Upper lobe of left lung (tissue), 6 donors: Measurements from ENCODE around the gene UNC79. TPM values are rescaled to one million over a fixed set of nuclear protein-coding genes. Genes with fewer than 3 reads are reported as not detected.
"Not testable (repeated sequence)": the region's sequence is repeated elsewhere in the genome, so short reads cannot be mapped to it uniquely, and the experiment has no call there.

Source experiments
- ATAC-seq, 2 donors: fragments of 200-7000 bp; cut with Tn5 transposase; one replicate each; pipeline ENCODE4 v1.9.1; 2022; ENCODE audit warnings: mild to moderate bottlenecking in 2 of 2, moderate library complexity in 2 of 2; ENCODE audit not compliant: low FRiP score in 2 of 2
- DNase-seq, 2 donors: peaks; one replicate each; pipeline ENCODE4 v3.0.0-alpha.2; 2019 to 2020
- H3K27ac ChIP-seq, 4 donors: fragments of 200-600 bp; sonication (generic); one replicate each; pipeline ENCODE4 v1.5.1; 2016 to 2019
- H3K27me3 ChIP-seq, 4 donors: fragments of 200-600 bp; sonication (generic); one replicate each; pipeline ENCODE4 v1.5.1; 2017 to 2019
- H3K36me3 ChIP-seq, 4 donors: fragments of 200-600 bp; sonication (generic); one replicate each; pipeline ENCODE4 v1.5.1; 2016 to 2019
- H3K4me1 ChIP-seq, 4 donors: fragments of 200-600 bp; sonication (generic); one replicate each; pipeline ENCODE4 v1.5.1; 2018 to 2019
- H3K4me3 ChIP-seq, 4 donors: fragments of 200-600 bp; sonication (generic); one replicate each; pipeline ENCODE4 v1.5.1; 2017 to 2019; ENCODE audit warnings: mild to moderate bottlenecking in 2 of 4, moderate library complexity in 1 of 4
- H3K9me3 ChIP-seq, 4 donors: fragments of 200-600 bp; sonication (generic); one replicate each; pipeline ENCODE4 v1.5.1; 2018 to 2019
- CTCF ChIP-seq, 6 experiments: fragments of 450-650 bp in 4 of 6; fragments of 200-600 bp in 2 of 6; sonication (generic) in 2 of 6; IDR thresholded peaks; one replicate each; pipeline ENCODE4 v1.5.1; 2016 to 2019; ENCODE audit warnings: antibody characterized with exemption in 6 of 6
- EP300 ChIP-seq, 4 donors: sonication (generic); formaldehyde crosslinking; IDR thresholded peaks; one replicate each; pipeline ENCODE4 v1.5.1; 2017; ENCODE audit warnings: antibody characterized with exemption in 4 of 4, control low read depth in 2 of 4
- POLR2A ChIP-seq, 4 donors: fragments of 450-650 bp; IDR thresholded peaks; one replicate each; pipeline ENCODE4 v1.5.1; 2016 to 2017; ENCODE audit warnings: antibody characterized with exemption in 4 of 4, mild to moderate bottlenecking in 2 of 4
- POLR2AphosphoS5 ChIP-seq, 2 donors: sonication (generic); formaldehyde crosslinking; IDR thresholded peaks; one replicate each; pipeline ENCODE4 v1.5.1; 2017; ENCODE audit warnings: antibody characterized with exemption in 2 of 2
- WGBS, 2 donors: methylation state at CpG; one replicate each; pipeline ENCODE4 v1.1.5; 2017 to 2018; 5-methylcytosine and 5-hydroxymethylcytosine counted together
- total RNA-seq, 6 donors: library from RNA; depleted of rRNA in 4 of 6; stranded (reverse); fragments of >200 nt in 4 of 6; gene quantifications; one replicate each; pipeline versions ENCODE4 v1.1.0 to v1.2.1, GENCODE V29; 2016 to 2021
- donor health status: DM: no; HTN: no; CAD: no; lungs with moderate emphysema.
- donor health status: DM: no; HTN: yes; CAD: no; lungs with severe emphysema.

UNC79 gene
- total RNA-seq, 6 donors from 2014 or later = 0.09 to 1.0 (median 0.14) TPM

GRCh38 chr14:93462479-93462878 is 31.7 kb downstream of the UNC79 start:
- no peak overlapping the region for H3K27ac ChIP-seq
- H3K4me3 ChIP-seq = no peak overlapping the region
- WGBS, 2 donors = 46 to 62% methylated on average over 3 of the region's 3 CpGs
- no peaks in the 10 kb centered on the region for H3K9me3 ChIP-seq
- no peak for TF ChIP-seq POLR2AphosphoS5 (IDR thresholded peaks at IDR 0.05)
- TF ChIP-seq POLR2A (IDR thresholded peaks at IDR 0.05) = no peak
- TF ChIP-seq EP300 (IDR thresholded peaks at IDR 0.05) = no peak
- no peak for TF ChIP-seq CTCF (IDR thresholded peaks at IDR 0.05)
- DNase-seq (no peak), ATAC-seq (no peak)
- H3K36me3 ChIP-seq = no peaks in the 10 kb centered on the region
- no peaks in the 10 kb centered on the region for H3K27me3 ChIP-seq
- H3K4me1 ChIP-seq = no peaks in the 10 kb centered on the region

- no peak overlapping the region for H3K27ac ChIP-seq
- no peaks in the 10 kb centered on the region for H3K4me1 ChIP-seq
- no peaks in the 10 kb centered on the region for H3K9me3 ChIP-seq
- no peaks in the 10 kb centered on the region for H3K36me3 ChIP-seq
- H3K27me3 ChIP-seq = no peaks in the 10 kb centered on the region
- DNase-seq (no peak), ATAC-seq (no peak)
- no peak for TF ChIP-seq EP300 (IDR thresholded peaks at IDR 0.05)
- no peak for TF ChIP-seq POLR2AphosphoS5 (IDR thresholded peaks at IDR 0.05)
- no peak for TF ChIP-seq CTCF (IDR thresholded peaks at IDR 0.05)
- no peak for TF ChIP-seq POLR2A (IDR thresholded peaks at IDR 0.05)
- H3K4me3 ChIP-seq = no peak overlapping the region
- 44 to 52% methylated on average over 5 of the region's 5 CpGs for WGBS, 2 donors
Observed at GRCh38 chr14:93464271-93464670, 33.5 kb downstream of the UNC79 start.

- no peaks in the 10 kb centered on the region for H3K9me3 ChIP-seq
- no peak overlapping the region for H3K4me3 ChIP-seq
- no peaks in the 10 kb centered on the region for H3K27me3 ChIP-seq
- WGBS, 2 donors = 80 to 84% methylated on average over 6 of the region's 6 CpGs
- no peaks in the 10 kb centered on the region for H3K36me3 ChIP-seq
- H3K27ac ChIP-seq = no peak overlapping the region
- H3K4me1 ChIP-seq = no peaks in the 10 kb centered on the region
- no peak for DNase-seq
- TF ChIP-seq POLR2A (IDR thresholded peaks at IDR 0.05) (no peak), EP300 (IDR thresholded peaks at IDR 0.05) (no peak), POLR2AphosphoS5 (IDR thresholded peaks at IDR 0.05) (no peak), CTCF (IDR thresholded peaks at IDR 0.05) (no peak)
- no peak for ATAC-seq
Observed at GRCh38 chr14:93475471-93475870, 44.7 kb downstream of the UNC79 start.

- DNase-seq (no peak), ATAC-seq (no peak)
- no peaks in the 10 kb centered on the region for H3K27me3 ChIP-seq
- no peaks in the 10 kb centered on the region for H3K36me3 ChIP-seq
- H3K4me3 ChIP-seq = no peak overlapping the region
- no peaks in the 10 kb centered on the region for H3K9me3 ChIP-seq
- H3K27ac ChIP-seq = no peak overlapping the region
- WGBS, 2 donors = 86 to 90% methylated on average over 3 of the region's 3 CpGs
- no peaks in the 10 kb centered on the region for H3K4me1 ChIP-seq
- TF ChIP-seq CTCF (IDR thresholded peaks at IDR 0.05) = no peak
- TF ChIP-seq POLR2A (IDR thresholded peaks at IDR 0.05) = no peak
Observed at GRCh38 chr14:93476305-93476704, 45.6 kb downstream of the UNC79 start.

- H3K27ac ChIP-seq, H3K9me3 ChIP-seq, ATAC-seq, DNase-seq, H3K4me3 ChIP-seq, H3K36me3 ChIP-seq, H3K27me3 ChIP-seq, H3K4me1 ChIP-seq: not testable (repeated sequence)
- 49 to 71% methylated on average over 2 of the region's 2 CpGs for WGBS, 2 donors
Observed at GRCh38 chr14:93479074-93479473, 48.3 kb downstream of the UNC79 start.
